ENCODE results near the gene CLDN16. TPM values are rescaled to one million over a fixed set of nuclear protein-coding genes. Genes with fewer than 3 reads are reported as not detected.

The CLDN16 gene
- total and polyA plus RNA-seq, 12 donors, result not detected

GRCh38 chr3:190442240-190442639 is 54.3 kb downstream of the CLDN16 start:
- DNase-seq, result no peak

GRCh38 chr3:190443257-190443656 is 55.3 kb downstream of the CLDN16 start:
- DNase-seq, result no peak
- intact Hi-C loops (cut with DNase I), result no loop called here
- Histone ChIP-seq H3K27me3 (peaks cover 0 to 9% (median 0%) of the 10 kb centered on the region in 7 donors), H3K4me1 (peaks cover 0 to 6% (median 0%) of the 10 kb centered on the region in 9 donors), H3K36me3 (no peaks in the 10 kb centered on the region), H3K27ac (no peak overlapping the region), H3K4me3 (no peak overlapping the region), H3K9me3 (no peaks in the 10 kb centered on the region)
- no peak for TF ChIP-seq CTCF (IDR thresholded peaks at IDR 0.05)
- 70 to 73% methylated on average over 3 of the region's 3 CpGs for WGBS, 2 donors
- no peak for ATAC-seq

More at GRCh38 chr3:190442240-190442639, 54.3 kb downstream of the CLDN16 start:
- no peak for ATAC-seq
- H3K9me3 ChIP-seq, result no peaks in the 10 kb centered on the region
- 91 to 92% methylated on average over 1 of the region's 1 CpG for WGBS, 2 donors
- intact Hi-C loops (cut with DNase I), result no loop called here
- H3K4me1 ChIP-seq, result peaks cover 0 to 6% (median 0%) of the 10 kb centered on the region in 9 donors
- no peak for TF ChIP-seq CTCF (IDR thresholded peaks at IDR 0.05)
- H3K27me3 ChIP-seq, result peaks cover 0 to 9% (median 0%) of the 10 kb centered on the region in 7 donors
- H3K36me3 ChIP-seq, result no peaks in the 10 kb centered on the region
- H3K4me3 ChIP-seq, result no peak overlapping the region
- no peak overlapping the region for H3K27ac ChIP-seq

GRCh38 chr3:190444006-190444405 is 56.0 kb downstream of the CLDN16 start:
- Histone ChIP-seq H3K36me3 (no peaks in the 10 kb centered on the region), H3K27ac (no peak overlapping the region), H3K4me3 (no peak overlapping the region), H3K27me3 (peaks cover 0 to 9% (median 0%) of the 10 kb centered on the region in 7 donors), H3K4me1 (peaks cover 0 to 6% (median 0%) of the 10 kb centered on the region in 9 donors), H3K9me3 (no peaks in the 10 kb centered on the region)
- 81 to 87% methylated on average over 6 of the region's 6 CpGs for WGBS, 2 donors
- intact Hi-C loops (cut with DNase I), result no loop called here
- no peak for TF ChIP-seq CTCF (IDR thresholded peaks at IDR 0.05)
- ATAC-seq (no peak), DNase-seq (no peak)

- peaks cover 0 to 6% (median 0%) of the 10 kb centered on the region in 9 donors for H3K4me1 ChIP-seq
- ATAC-seq (no peak), DNase-seq (no peak)
- no peaks in the 10 kb centered on the region for H3K36me3 ChIP-seq
- no peaks in the 10 kb centered on the region for H3K9me3 ChIP-seq
- 93 to 98% methylated on average over 3 of the region's 3 CpGs for WGBS, 2 donors
- H3K27me3 ChIP-seq, result peaks cover 0 to 9% (median 0%) of the 10 kb centered on the region in 7 donors
- intact Hi-C loops (cut with DNase I), result no loop called here
- H3K4me3 ChIP-seq, result no peak overlapping the region
- no peak overlapping the region for H3K27ac ChIP-seq
- TF ChIP-seq CTCF (IDR thresholded peaks at IDR 0.05), result no peak
These were observed 56.7 kb downstream of the CLDN16 start for GRCh38 chr3:190444576-190445145.
